Endothelial cell of umbilical vein (primary cell): ENCODE results near the gene DLX1. TPM values are rescaled to one million over a fixed set of nuclear protein-coding genes. Genes with fewer than 3 reads are reported as not detected.
"Not testable (repeated sequence)": the region's sequence is repeated elsewhere in the genome, so short reads cannot be mapped to it uniquely, and the experiment has no call there.

Experiments used
- BruUV-seq: library from RNA; stranded (reverse); fragments of 400-500 nt; replicated peaks from 2 replicates; lab custom pipeline; 2021; lab: Mats Ljungman, UMichigan
- CTCF ChIA-PET: fragments of 300-600, 350-600 bp; sonication (Branson Sonifier 250); formaldehyde crosslinking; loops from one replicate; lab custom pipeline; 2021; ENCODE audit warnings: antibody characterized with exemption, inconsistent platforms; lab: Charles Lee
- POLR2A ChIA-PET: fragments of 300-600, 350-600 bp; sonication (Branson Sonifier 250); formaldehyde crosslinking; loops from one replicate; lab custom pipeline; 2021; ENCODE audit warnings: antibody characterized with exemption, inconsistent platforms; lab: Charles Lee
- DNase-seq: peaks from one replicate; pipeline ENCODE4 v3.0.0-alpha.2; 2011; ENCODE audit warnings: low read depth, low spot score
- FAIRE-seq: peaks from 2 replicates; lab custom pipeline; 2011; peaks lifted over from hg19 to GRCh38; lab: Jason Lieb, UNC
- H2AFZ ChIP-seq: 2 replicates; pipeline ENCODE4 v1.6.0; 2012; ENCODE audit warnings: low read depth, low read length, control low read depth, inconsistent platforms
- H3K27ac ChIP-seq: 2 replicates; pipeline ENCODE4 v1.5.1; 2011; ENCODE audit warnings: low read depth, mild to moderate bottlenecking, control low read depth, low read length, moderate library complexity; ENCODE audit not compliant: insufficient read depth
- H3K27me3 ChIP-seq, 2 experiments: 2 replicates each; pipeline versions ENCODE4 v1.6.0 to v1.6.1; 2011; ENCODE audit warnings: low read length in 2 of 2, mixed read lengths in 1 of 2; ENCODE audit not compliant: control insufficient read depth in 2 of 2, insufficient read depth in 2 of 2
- H3K36me3 ChIP-seq, 2 experiments: 2 replicates in 1 of 2; 3 replicates in 1 of 2; pipeline ENCODE4 v1.5.1; 2011; ENCODE audit warnings: low read length in 2 of 2, mild to moderate bottlenecking in 1 of 2, moderate library complexity in 1 of 2; ENCODE audit not compliant: control insufficient read depth in 2 of 2, insufficient read depth in 2 of 2; ENCODE audit errors: extremely low read depth in 1 of 2
- H3K4me1 ChIP-seq: 3 replicates; pipeline ENCODE4 v1.5.1; 2011; ENCODE audit warnings: mild to moderate bottlenecking, low read length; ENCODE audit not compliant: control insufficient read depth, insufficient read depth; ENCODE audit errors: extremely low read depth
- H3K4me2 ChIP-seq: 2 replicates; pipeline ENCODE4 v1.6.1; 2011; ENCODE audit warnings: low read length, control low read depth, mixed read lengths; ENCODE audit not compliant: insufficient read depth
- H3K4me3 ChIP-seq, 3 experiments: fragments of 200-600 bp in 1 of 3; sonication (generic), shearing (Covaris generic) in 1 of 3; replicated peaks in 1 of 3; 2 replicates each; pipeline ENCODE4 v1.5.1; 2011 to 2016; ENCODE audit warnings: control low read depth in 3 of 3, low read length in 3 of 3, mild to moderate bottlenecking in 2 of 3, inconsistent platforms in 1 of 3, low read depth in 1 of 3, moderate library complexity in 1 of 3; ENCODE audit not compliant: insufficient read depth in 1 of 3
- H3K79me2 ChIP-seq: 2 replicates; pipeline ENCODE4 v1.6.0; 2012; ENCODE audit warnings: low read length, inconsistent platforms; ENCODE audit not compliant: control insufficient read depth, insufficient read depth
- H3K9ac ChIP-seq: replicated peaks from 2 replicates; pipeline ENCODE3; 2011; ENCODE audit warnings: low read length, control low read depth; ENCODE audit not compliant: insufficient read depth; ENCODE audit errors: extremely low read depth
- H3K9me1 ChIP-seq: replicated peaks from 3 replicates; pipeline ENCODE4 v1.6.0; 2011; ENCODE audit warnings: mild to moderate bottlenecking, low read length; ENCODE audit not compliant: control insufficient read depth, insufficient read depth; ENCODE audit errors: extremely low read depth
- H3K9me3 ChIP-seq: replicated peaks from 2 replicates; pipeline ENCODE4 v1.5.1; 2012; ENCODE audit warnings: low read length, inconsistent platforms; ENCODE audit not compliant: control insufficient read depth, insufficient read depth
- H4K20me1 ChIP-seq: replicated peaks from 2 replicates; pipeline ENCODE3; 2011; ENCODE audit warnings: mild to moderate bottlenecking, low read length; ENCODE audit not compliant: control insufficient read depth, insufficient read depth; ENCODE audit errors: extremely low read depth
- EZH2 ChIP-seq: IDR thresholded peaks from 2 replicates; pipeline ENCODE4 v1.6.1; 2012; ENCODE audit warnings: borderline replicate concordance, low read depth, mild to moderate bottlenecking, moderate library complexity, low read length, inconsistent platforms; ENCODE audit not compliant: severe bottlenecking
- FOS ChIP-seq: IDR thresholded peaks from 2 replicates; pipeline ENCODE4 v1.6.1; 2011; ENCODE audit warnings: mild to moderate bottlenecking, low read length, moderate library complexity, borderline replicate concordance; ENCODE audit not compliant: insufficient read depth
- GATA2 ChIP-seq: IDR thresholded peaks from 2 replicates; pipeline ENCODE4 v1.7.0; 2011; ENCODE audit warnings: low read depth, mild to moderate bottlenecking, moderate library complexity, mixed read lengths, low read length; ENCODE audit not compliant: insufficient read length, insufficient read depth
- JUN ChIP-seq: IDR thresholded peaks from 2 replicates; pipeline ENCODE4 v1.6.1; 2011; ENCODE audit warnings: borderline replicate concordance, low read depth; ENCODE audit not compliant: insufficient read length, insufficient read depth
- MYC ChIP-seq: IDR thresholded peaks from one replicate; pipeline ENCODE4 v1.6.1; 2011; ENCODE audit warnings: mild to moderate bottlenecking, low read depth, low read length
- POLR2A ChIP-seq: IDR thresholded peaks from 2 replicates; pipeline ENCODE4 v1.6.1; 2012; ENCODE audit warnings: low read depth, mild to moderate bottlenecking, control low read depth, low read length
- POLR2AphosphoS5 ChIP-seq: IDR thresholded peaks from 2 replicates; pipeline ENCODE4 v1.6.1; 2012; ENCODE audit warnings: low read depth, mild to moderate bottlenecking, control low read depth, low read length, moderate library complexity; ENCODE audit not compliant: insufficient read depth
- dilution Hi-C: fragments of 300-500 bp; cut with MboI; formaldehyde crosslinking; loops from one replicate; pipeline ENCODE4 v1.15.0; 2019; ENCODE audit warnings: low sequenced_read_pairs; ENCODE audit not compliant: extremely low pct_ligation_motif_present
- intact Hi-C: fragments of 100-400 bp; cut with micrococcal nuclease; formaldehyde crosslinking; loops from one replicate; pipeline ENCODE4 v1.10.0; 2022
- polyA plus RNA-seq, 4 experiments: library from polyadenylated mRNA; depleted of rRNA in 3 of 4; stranded (reverse) in 3 of 4; unstranded in 1 of 4; fragments of >200 nt; gene quantifications; 2 replicates each; pipeline versions ENCODE4 v1.2.1 to v1.2.3, GENCODE V29; 2011 to 2012; ENCODE audit warnings: missing spikeins in 1 of 4
- total RNA-seq: library from RNA; stranded (reverse); gene quantifications from 2 replicates; pipeline ENCODE4 v1.2.3, GENCODE V29; 2021
- TF ChIP-seq, protein P1 (sequence below), 2 donors: IDR thresholded peaks; 1 replicate in 1 of 2; 2 replicates in 1 of 2; pipeline ENCODE4 v1.5.1; 2011; ENCODE audit warnings: low read length in 2 of 2, mild to moderate bottlenecking in 2 of 2, moderate library complexity in 2 of 2, control low read depth in 1 of 2, inconsistent platforms in 1 of 2, low read depth in 1 of 2; ENCODE audit not compliant: insufficient read depth in 1 of 2; ENCODE audit errors: extremely low read depth in 1 of 2
- TF ChIP-seq, protein P2 (sequence below): IDR thresholded peaks from 2 replicates; pipeline ENCODE4 v1.6.1; 2011; ENCODE audit not compliant: insufficient read depth, insufficient read length

Gene DLX1
- total and polyA plus RNA-seq, 2 donors (not counting 3 experiments of a cell fraction or from before 2014, with no cell fraction given): 0.12 TPM; not detected in 1

DNA sequence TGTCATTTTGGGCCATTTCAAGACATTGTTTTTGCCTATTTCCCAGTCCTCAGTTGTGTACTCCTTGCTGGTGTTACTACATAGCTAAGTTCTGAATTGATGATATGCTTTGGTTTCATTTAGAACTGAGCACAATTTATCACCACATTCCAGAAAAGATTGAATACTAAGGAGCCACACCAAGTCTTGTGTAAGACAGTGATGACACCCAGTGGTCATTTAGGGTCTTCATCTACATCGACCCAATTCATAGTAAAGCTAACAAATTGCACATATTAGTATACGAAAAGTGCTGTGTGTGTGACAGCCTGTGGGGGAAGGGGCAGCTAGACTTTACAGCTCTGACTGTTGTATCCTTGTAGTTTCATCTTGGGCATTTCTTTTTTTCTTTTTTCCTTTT, 28.3 kb downstream of the DLX1 start:
- no peak overlapping the region for H3K27ac ChIP-seq
- H3K9me1 ChIP-seq: no peaks in the 10 kb centered on the region
- intact Hi-C loops (loop anchor here (1.0 kb wide), 1 partner anchor 515 kb away; no protein-coding TSS in a partner anchor), dilution Hi-C loops (no loop called here)
- no peaks in the 10 kb centered on the region for H3K27me3 ChIP-seq
- no peak overlapping the region for H3K4me3 ChIP-seq
- DNase-seq (peak; percentile 42), FAIRE-seq (peak; percentile 31)
- no TSS peak for BruUV-seq
- H3K4me2 ChIP-seq: no peak overlapping the region
- H4K20me1 ChIP-seq: no peaks in the 10 kb centered on the region
- TF ChIP-seq GATA2: no peak
- no peak for TF ChIP-seq JUN
- TF ChIP-seq, protein P1, sequence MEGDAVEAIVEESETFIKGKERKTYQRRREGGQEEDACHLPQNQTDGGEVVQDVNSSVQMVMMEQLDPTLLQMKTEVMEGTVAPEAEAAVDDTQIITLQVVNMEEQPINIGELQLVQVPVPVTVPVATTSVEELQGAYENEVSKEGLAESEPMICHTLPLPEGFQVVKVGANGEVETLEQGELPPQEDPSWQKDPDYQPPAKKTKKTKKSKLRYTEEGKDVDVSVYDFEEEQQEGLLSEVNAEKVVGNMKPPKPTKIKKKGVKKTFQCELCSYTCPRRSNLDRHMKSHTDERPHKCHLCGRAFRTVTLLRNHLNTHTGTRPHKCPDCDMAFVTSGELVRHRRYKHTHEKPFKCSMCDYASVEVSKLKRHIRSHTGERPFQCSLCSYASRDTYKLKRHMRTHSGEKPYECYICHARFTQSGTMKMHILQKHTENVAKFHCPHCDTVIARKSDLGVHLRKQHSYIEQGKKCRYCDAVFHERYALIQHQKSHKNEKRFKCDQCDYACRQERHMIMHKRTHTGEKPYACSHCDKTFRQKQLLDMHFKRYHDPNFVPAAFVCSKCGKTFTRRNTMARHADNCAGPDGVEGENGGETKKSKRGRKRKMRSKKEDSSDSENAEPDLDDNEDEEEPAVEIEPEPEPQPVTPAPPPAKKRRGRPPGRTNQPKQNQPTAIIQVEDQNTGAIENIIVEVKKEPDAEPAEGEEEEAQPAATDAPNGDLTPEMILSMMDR (IDR thresholded peaks at IDR 0.05; ENCODE audit: extremely low read depth in 1 of 2, insufficient read depth in 1 of 2, low read depth in 1 of 2, low read length in 2 of 2): no peak
- TF ChIP-seq POLR2A: no peak
- no peak for TF ChIP-seq MYC
- TF ChIP-seq EZH2: no peak
- no peak for TF ChIP-seq POLR2AphosphoS5
- TF ChIP-seq, protein P2, sequence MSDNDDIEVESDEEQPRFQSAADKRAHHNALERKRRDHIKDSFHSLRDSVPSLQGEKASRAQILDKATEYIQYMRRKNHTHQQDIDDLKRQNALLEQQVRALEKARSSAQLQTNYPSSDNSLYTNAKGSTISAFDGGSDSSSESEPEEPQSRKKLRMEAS: no peak
- TF ChIP-seq FOS: no peak
- CTCF ChIA-PET: interaction anchor here (0.5 to 5.2 kb wide), 28 partner anchors 8 to 1141 kb away, joined by 3 to 63 read pairs (median 4); partner anchors contain the start of genes DLX2, HAT1 and SLC25A12
- peaks cover under 1% of the 10 kb centered on the region for H3K4me1 ChIP-seq
- H3K9ac ChIP-seq: no peak overlapping the region
- no peak overlapping the region for H2AFZ ChIP-seq
- H3K79me2 ChIP-seq: no peaks in the 10 kb centered on the region
- H3K36me3 ChIP-seq: no peaks in the 10 kb centered on the region
- H3K9me3 ChIP-seq: no peaks in the 10 kb centered on the region
- POLR2A ChIA-PET: no interaction called here

DNA sequence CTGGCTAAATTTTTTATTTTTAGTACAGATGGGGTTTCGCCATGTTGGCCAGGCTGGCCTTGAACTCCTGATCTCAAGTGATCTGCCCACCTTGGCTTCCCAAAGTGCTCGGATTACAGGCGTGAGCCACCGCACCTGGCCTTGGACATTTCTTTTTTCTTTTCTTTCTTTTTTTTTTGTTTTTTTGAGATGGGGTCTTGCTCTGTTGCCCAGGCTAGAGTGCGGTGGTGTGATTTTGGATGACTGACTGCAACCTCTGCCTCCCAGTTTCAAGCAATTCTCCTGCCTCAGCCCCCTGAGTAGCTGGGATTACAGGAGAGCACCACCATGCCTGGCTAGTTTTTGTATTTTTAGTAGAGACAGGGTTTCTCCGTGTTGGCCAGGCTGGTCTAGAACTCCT, 28.9 kb downstream of the DLX1 start:
- H3K9me1 ChIP-seq, H3K4me1 ChIP-seq, H3K36me3 ChIP-seq, H3K79me2 ChIP-seq, POLR2A ChIA-PET, H3K9ac ChIP-seq, H3K4me3 ChIP-seq, dilution Hi-C loops, H4K20me1 ChIP-seq, H3K27ac ChIP-seq, BruUV-seq, H2AFZ ChIP-seq, H3K9me3 ChIP-seq, intact Hi-C loops, FAIRE-seq, DNase-seq, H3K4me2 ChIP-seq, H3K27me3 ChIP-seq: not testable (repeated sequence)
- CTCF ChIA-PET: interaction anchor here (0.5 to 5.2 kb wide), 28 partner anchors 8 to 1141 kb away, joined by 3 to 63 read pairs (median 5); partner anchors contain the start of genes DLX2, HAT1 and SLC25A12
